SK-N-SH treated with all-trans-retinoic acid at 6 μM for 48 hours (cell line): Measurements from ENCODE around the gene SLC2A8.

Experiments used
- CSDC2 ChIP-seq: fragments of 250-450 bp; sonication (Bioruptor Pico); IDR thresholded peaks from 2 replicates; pipeline ENCODE4 v1.5.0; 2020; ENCODE audit warnings: mild to moderate bottlenecking, moderate library complexity
- PPARA ChIP-seq: fragments of 250-450 bp; sonication (Bioruptor Pico); IDR thresholded peaks from 2 replicates; pipeline ENCODE4 v1.5.0; 2020; ENCODE audit warnings: mild to moderate bottlenecking, borderline replicate concordance
- RARB ChIP-seq: fragments of 250-450 bp; sonication (Bioruptor Pico); IDR thresholded peaks from 2 replicates; pipeline ENCODE4 v1.8.0; 2021; ENCODE audit warnings: mild to moderate bottlenecking, moderate library complexity
- TSHZ2 ChIP-seq: fragments of 250-450 bp; sonication (Bioruptor Pico); IDR thresholded peaks from 2 replicates; pipeline ENCODE4 v1.5.0; 2020; ENCODE audit warnings: mild to moderate bottlenecking, moderate library complexity
- ZFP30 ChIP-seq: fragments of 450-650 bp; formaldehyde crosslinking; IDR thresholded peaks from 2 replicates; pipeline ENCODE4 v1.5.0; 2022; ENCODE audit warnings: mild to moderate bottlenecking, moderate library complexity
- ZNF70 ChIP-seq: fragments of 450-650 bp; formaldehyde crosslinking; IDR thresholded peaks from 2 replicates; pipeline ENCODE4 v1.5.0; 2020; ENCODE audit warnings: mild to moderate bottlenecking, moderate library complexity
- TF ChIP-seq, protein P1 (sequence below): fragments of 250-450 bp; sonication (Bioruptor Pico); IDR thresholded peaks from 2 replicates; pipeline ENCODE4 v1.8.0; 2020; ENCODE audit warnings: mild to moderate bottlenecking, moderate library complexity, borderline replicate concordance
- TF ChIP-seq, protein P2 (sequence below): fragments of 250-450 bp; sonication (Bioruptor Pico); IDR thresholded peaks from 2 replicates; pipeline ENCODE4 v1.5.1; 2020; ENCODE audit warnings: low read depth, mild to moderate bottlenecking, moderate library complexity

DNA sequence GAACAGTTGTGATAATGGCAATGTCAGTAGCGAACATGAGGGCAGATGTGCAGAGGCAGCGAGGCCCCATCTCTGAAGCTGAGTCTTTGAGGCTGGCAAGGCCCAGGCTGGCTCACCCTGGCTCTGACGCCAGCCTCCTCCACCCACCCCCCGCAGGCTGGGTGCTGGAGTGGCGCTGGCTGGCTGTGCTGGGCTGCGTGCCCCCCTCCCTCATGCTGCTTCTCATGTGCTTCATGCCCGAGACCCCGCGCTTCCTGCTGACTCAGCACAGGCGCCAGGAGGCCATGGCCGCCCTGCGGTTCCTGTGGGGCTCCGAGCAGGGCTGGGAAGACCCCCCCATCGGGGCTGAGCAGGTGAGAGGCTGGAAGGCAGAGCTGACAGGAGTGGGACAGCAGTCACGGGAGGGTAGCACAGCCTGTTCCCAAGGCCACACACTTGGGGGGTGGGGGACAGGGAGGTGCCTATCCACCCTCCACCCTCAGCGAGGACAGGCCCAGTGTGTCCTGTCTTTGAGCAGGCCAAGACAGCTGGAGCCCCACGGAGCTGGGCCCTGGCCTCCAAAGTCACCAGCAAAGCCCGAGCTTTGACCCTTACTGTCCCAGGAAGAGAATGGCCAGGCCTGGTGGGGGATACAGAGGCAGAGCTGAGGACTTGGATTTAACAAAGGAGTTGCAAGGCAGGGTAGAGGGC is 5.6 kb downstream of the SLC2A8 start:
- TF ChIP-seq CSDC2 (no peak), TSHZ2 (CRISPR knock-in tag) (no peak), PPARA (CRISPR knock-in tag) (no peak), ZNF70 (CRISPR knock-in tag) (no peak), RARB (CRISPR knock-in tag) (no peak), ZFP30 (CRISPR knock-in tag) (no peak)
- TF ChIP-seq, protein P1, sequence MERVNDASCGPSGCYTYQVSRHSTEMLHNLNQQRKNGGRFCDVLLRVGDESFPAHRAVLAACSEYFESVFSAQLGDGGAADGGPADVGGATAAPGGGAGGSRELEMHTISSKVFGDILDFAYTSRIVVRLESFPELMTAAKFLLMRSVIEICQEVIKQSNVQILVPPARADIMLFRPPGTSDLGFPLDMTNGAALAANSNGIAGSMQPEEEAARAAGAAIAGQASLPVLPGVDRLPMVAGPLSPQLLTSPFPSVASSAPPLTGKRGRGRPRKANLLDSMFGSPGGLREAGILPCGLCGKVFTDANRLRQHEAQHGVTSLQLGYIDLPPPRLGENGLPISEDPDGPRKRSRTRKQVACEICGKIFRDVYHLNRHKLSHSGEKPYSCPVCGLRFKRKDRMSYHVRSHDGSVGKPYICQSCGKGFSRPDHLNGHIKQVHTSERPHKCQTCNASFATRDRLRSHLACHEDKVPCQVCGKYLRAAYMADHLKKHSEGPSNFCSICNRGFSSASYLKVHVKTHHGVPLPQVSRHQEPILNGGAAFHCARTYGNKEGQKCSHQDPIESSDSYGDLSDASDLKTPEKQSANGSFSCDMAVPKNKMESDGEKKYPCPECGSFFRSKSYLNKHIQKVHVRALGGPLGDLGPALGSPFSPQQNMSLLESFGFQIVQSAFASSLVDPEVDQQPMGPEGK (CRISPR knock-in tag), result no peak
- TF ChIP-seq, protein P2, sequence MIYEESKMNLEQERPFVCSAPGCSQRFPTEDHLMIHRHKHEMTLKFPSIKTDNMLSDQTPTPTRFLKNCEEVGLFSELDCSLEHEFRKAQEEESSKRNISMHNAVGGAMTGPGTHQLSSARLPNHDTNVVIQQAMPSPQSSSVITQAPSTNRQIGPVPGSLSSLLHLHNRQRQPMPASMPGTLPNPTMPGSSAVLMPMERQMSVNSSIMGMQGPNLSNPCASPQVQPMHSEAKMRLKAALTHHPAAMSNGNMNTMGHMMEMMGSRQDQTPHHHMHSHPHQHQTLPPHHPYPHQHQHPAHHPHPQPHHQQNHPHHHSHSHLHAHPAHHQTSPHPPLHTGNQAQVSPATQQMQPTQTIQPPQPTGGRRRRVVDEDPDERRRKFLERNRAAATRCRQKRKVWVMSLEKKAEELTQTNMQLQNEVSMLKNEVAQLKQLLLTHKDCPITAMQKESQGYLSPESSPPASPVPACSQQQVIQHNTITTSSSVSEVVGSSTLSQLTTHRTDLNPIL (CRISPR knock-in tag), result no peak
